IMR-90 (cell line): ENCODE data around the gene LAP3. TPM values are rescaled to one million over a fixed set of nuclear protein-coding genes. Genes with fewer than 3 reads are reported as not detected.

Experiments used
- ATAC-seq: fragments of 200-7000 bp; cut with Tn5 transposase; 2 replicates; pipeline ENCODE4 v1.9.1; 2020; ENCODE audit warnings: low read depth, mild to moderate bottlenecking, moderate library complexity
- BruUV-seq: library from RNA; stranded (reverse); fragments of 400-500 nt; replicated peaks from 2 replicates; lab custom pipeline; 2021; lab: Mats Ljungman, UMichigan
- CTCF ChIA-PET: fragments of 300-600 bp; formaldehyde crosslinking; extraction: SDS; loops from one replicate; lab custom pipeline; 2021; ENCODE audit warnings: antibody characterized with exemption; lab: Yijun Ruan, JAX
- POLR2A ChIA-PET: fragments of 300-600 bp; sonication (Branson Sonifier 250); formaldehyde crosslinking; loops from one replicate; lab custom pipeline; 2022; ENCODE audit warnings: antibody characterized with exemption; ENCODE audit not compliant: unreplicated experiment; lab: Charles Lee
- DNase-seq: peaks from one replicate; pipeline ENCODE4 v3.0.0; 2013
- H2AFZ ChIP-seq: replicated peaks from 2 replicates; pipeline ENCODE3; 2013; ENCODE audit warnings: low read length, mild to moderate bottlenecking; ENCODE audit not compliant: poor library complexity
- H2AK5ac ChIP-seq: 2 replicates; pipeline ENCODE4 v1.6.1; 2013; ENCODE audit warnings: low read depth, low read length, inconsistent platforms
- H2AK9ac ChIP-seq: replicated peaks from 2 replicates; pipeline ENCODE3; 2013; ENCODE audit warnings: mild to moderate bottlenecking, low read depth, low read length, moderate library complexity; ENCODE audit not compliant: poor library complexity
- H2BK120ac ChIP-seq: 2 replicates; pipeline ENCODE4 v1.6.1; 2013; ENCODE audit warnings: low read depth, low read length, inconsistent platforms
- H2BK15ac ChIP-seq: 3 replicates; pipeline ENCODE4 v1.6.1; 2013; ENCODE audit warnings: low read depth, low read length, inconsistent platforms
- H2BK20ac ChIP-seq: 2 replicates; pipeline ENCODE4 v1.6.1; 2013; ENCODE audit warnings: low read depth, mild to moderate bottlenecking, inconsistent platforms, low read length, moderate library complexity
- H2BK5ac ChIP-seq: 2 replicates; pipeline ENCODE4 v1.6.1; 2013; ENCODE audit warnings: mild to moderate bottlenecking, low read depth, low read length, inconsistent platforms; ENCODE audit not compliant: poor library complexity, severe bottlenecking
- H3K14ac ChIP-seq: replicated peaks from 2 replicates; pipeline ENCODE4 v1.6.1; 2013; ENCODE audit warnings: low read depth, low read length, inconsistent platforms
- H3K18ac ChIP-seq: 2 replicates; pipeline ENCODE4 v1.6.1; 2013; ENCODE audit warnings: low read depth, low read length, control low read depth
- H3K23ac ChIP-seq: 2 replicates; pipeline ENCODE4 v1.6.1; 2013; ENCODE audit warnings: low read depth, low read length, inconsistent platforms
- H3K27ac ChIP-seq: 2 replicates; pipeline ENCODE4 v1.5.1; 2013; ENCODE audit warnings: mild to moderate bottlenecking, control low read depth, low read length; ENCODE audit not compliant: insufficient read depth
- H3K27me3 ChIP-seq: 2 replicates; pipeline ENCODE4 v1.6.1; 2013; ENCODE audit warnings: low read length; ENCODE audit not compliant: control insufficient read depth, insufficient read depth
- H3K36me3 ChIP-seq: 2 replicates; pipeline ENCODE4 v1.6.1; 2013; ENCODE audit warnings: low read length, mixed read lengths; ENCODE audit not compliant: control insufficient read depth, insufficient read depth
- H3K4ac ChIP-seq: 2 replicates; pipeline ENCODE4 v1.6.1; 2013; ENCODE audit warnings: low read depth, low read length, inconsistent platforms
- H3K4me1 ChIP-seq: 2 replicates; pipeline ENCODE4 v1.6.1; 2013; ENCODE audit warnings: low read length, mixed read lengths; ENCODE audit not compliant: control insufficient read depth, insufficient read depth
- H3K4me2 ChIP-seq: 2 replicates; pipeline ENCODE4 v1.6.1; 2013; ENCODE audit warnings: low read depth, mild to moderate bottlenecking, control low read depth, low read length, moderate library complexity
- H3K4me3 ChIP-seq: 2 replicates; pipeline ENCODE4 v1.5.1; 2013; ENCODE audit warnings: low read depth, mild to moderate bottlenecking, control low read depth, low read length, moderate library complexity; ENCODE audit not compliant: insufficient read depth
- H3K56ac ChIP-seq: 2 replicates; pipeline ENCODE4 v1.6.1; 2013; ENCODE audit warnings: low read length, inconsistent platforms; ENCODE audit not compliant: insufficient read depth; ENCODE audit errors: extremely low read depth
- H3K79me1 ChIP-seq, 2 experiments: 2 replicates each; pipeline ENCODE4 v1.6.1; 2013; ENCODE audit warnings: low read length in 2 of 2, inconsistent platforms in 1 of 2, low read depth in 1 of 2
- H3K9ac ChIP-seq: 2 replicates; pipeline ENCODE4 v1.6.1; 2013; ENCODE audit warnings: low read depth, low read length, control low read depth
- H3K9me1 ChIP-seq: 2 replicates; pipeline ENCODE4 v1.6.1; 2013; ENCODE audit warnings: low read length, inconsistent platforms; ENCODE audit not compliant: insufficient read depth
- H3K9me3 ChIP-seq: 2 replicates; pipeline ENCODE4 v1.6.1; 2013; ENCODE audit warnings: low read length; ENCODE audit not compliant: control insufficient read depth, insufficient read depth
- H4K20me1 ChIP-seq: 2 replicates; pipeline ENCODE4 v1.6.1; 2013; ENCODE audit warnings: low read length, inconsistent platforms; ENCODE audit not compliant: insufficient read depth
- H4K5ac ChIP-seq: 2 replicates; pipeline ENCODE4 v1.6.1; 2013; ENCODE audit warnings: mild to moderate bottlenecking, low read depth, low read length, control low read depth
- H4K8ac ChIP-seq, 2 experiments: 2 replicates each; pipeline ENCODE4 v1.6.1; 2013; ENCODE audit warnings: low read depth in 2 of 2, low read length in 2 of 2, control low read depth in 1 of 2, inconsistent platforms in 1 of 2
- H4K91ac ChIP-seq: 2 replicates; pipeline ENCODE4 v1.6.1; 2013; ENCODE audit warnings: low read depth, low read length, inconsistent platforms; ENCODE audit not compliant: insufficient read depth
- BHLHE40 ChIP-seq: fragments of 150-350 bp; IDR thresholded peaks from 2 replicates; pipeline ENCODE4 v1.6.1; 2016; ENCODE audit warnings: mild to moderate bottlenecking, low read depth, low read length
- CEBPB ChIP-seq: IDR thresholded peaks from 2 replicates; pipeline ENCODE4 v1.6.1; 2012; ENCODE audit warnings: low read depth, low read length, improper control_type of control experiment
- CHD1 ChIP-seq: IDR thresholded peaks from 2 replicates; pipeline ENCODE4 v1.6.1; 2012; ENCODE audit warnings: low read depth, low read length, improper control_type of control experiment
- ELK1 ChIP-seq: fragments of 150-350 bp; IDR thresholded peaks from 2 replicates; pipeline ENCODE4 v1.6.1; 2016; ENCODE audit warnings: low read depth, mild to moderate bottlenecking, low read length, moderate library complexity, borderline replicate concordance
- FOS ChIP-seq: fragments of 150-350 bp; IDR thresholded peaks from 2 replicates; pipeline ENCODE4 v1.6.1; 2016; ENCODE audit warnings: low read depth, low read length
- MAFK ChIP-seq: IDR thresholded peaks from 2 replicates; pipeline ENCODE4 v1.6.1; 2012; ENCODE audit warnings: low read depth, low read length, improper control_type of control experiment
- MAZ ChIP-seq: IDR thresholded peaks from 2 replicates; pipeline ENCODE4 v1.6.1; 2012; ENCODE audit warnings: low read depth, mild to moderate bottlenecking, low read length, improper control_type of control experiment, moderate library complexity, borderline replicate concordance
- MXI1 ChIP-seq: IDR thresholded peaks from 2 replicates; pipeline ENCODE4 v1.6.1; 2012; ENCODE audit warnings: low read depth, mild to moderate bottlenecking, low read length, moderate library complexity, borderline replicate concordance
- NFE2L2 ChIP-seq: fragments of 150-350 bp; IDR thresholded peaks from 2 replicates; pipeline ENCODE4 v1.6.1; 2016; ENCODE audit warnings: low read depth, mild to moderate bottlenecking, low read length
- POLR2A ChIP-seq: IDR thresholded peaks from 2 replicates; pipeline ENCODE4 v1.6.1; 2012; ENCODE audit warnings: mild to moderate bottlenecking, low read depth, low read length
- RAD21 ChIP-seq: IDR thresholded peaks from 2 replicates; pipeline ENCODE4 v1.6.1; 2012; ENCODE audit warnings: low read length, improper control_type of control experiment
- RCOR1 ChIP-seq: IDR thresholded peaks from 2 replicates; pipeline ENCODE4 v1.6.1; 2012; ENCODE audit warnings: mild to moderate bottlenecking, low read length, improper control_type of control experiment; ENCODE audit not compliant: insufficient replicate concordance
- RFX5 ChIP-seq: IDR thresholded peaks from 2 replicates; pipeline ENCODE4 v1.8.0; 2012; ENCODE audit warnings: low read depth, mild to moderate bottlenecking, low read length, moderate library complexity
- SMC3 ChIP-seq: fragments of 150-350 bp; IDR thresholded peaks from 2 replicates; pipeline ENCODE4 v1.6.1; 2016; ENCODE audit warnings: low read depth, mild to moderate bottlenecking, antibody characterized with exemption, low read length, moderate library complexity
- WGBS, 2 experiments: methylation state at CpG; one replicate each; pipeline versions ENCODE4 v1.1.5 to v1.1.7; 2013; ENCODE audit warnings: missing lambda C conversion rate in 2 of 2; ENCODE audit not compliant: insufficient read length in 1 of 2; ENCODE audit errors: extremely low coverage in 2 of 2; 5-methylcytosine and 5-hydroxymethylcytosine counted together
- dilution Hi-C: fragments of 300-500 bp; cut with HindIII; formaldehyde crosslinking; loops from one replicate; pipeline ENCODE4 v1.14.3; 2018; ENCODE audit warnings: low sequenced_read_pairs; ENCODE audit not compliant: unreplicated experiment
- in situ Hi-C: fragments of 300-500 bp; cut with MboI; formaldehyde crosslinking; loops from 3 replicates; pipeline ENCODE4 v1.14.3; 2019; ENCODE audit warnings: low sequenced_read_pairs, inconsistent platforms, mixed read lengths
- intact Hi-C: fragments of 100-400 bp; cut with micrococcal nuclease; formaldehyde crosslinking; loops from 2 replicates; pipeline ENCODE4 v1.10.0; 2022
- polyA plus RNA-seq, 3 experiments: library from polyadenylated mRNA; depleted of rRNA; stranded (reverse); fragments of >200 nt; gene quantifications; 2 replicates each; pipeline ENCODE4 v1.2.3, GENCODE V29; 2012; ENCODE audit warnings: low replicate concordance in 1 of 3
- total RNA-seq: library from RNA; depleted of rRNA; stranded (reverse); fragments of >200 nt; gene quantifications from 2 replicates; pipeline ENCODE4 v1.2.3, GENCODE V29; 2012
- TF ChIP-seq, protein P1 (sequence below): conservative IDR thresholded peaks from 2 replicates; pipeline ENCODE4 v1.5.1; 2012; ENCODE audit warnings: mild to moderate bottlenecking, low read depth, low read length, improper control_type of control experiment
- TF ChIP-seq, protein P2 (sequence below): fragments of 150-350 bp; IDR thresholded peaks from 2 replicates; pipeline ENCODE4 v1.6.1; 2017; ENCODE audit warnings: mild to moderate bottlenecking, antibody characterized with exemption, low read length, low read depth

The LAP3 gene
- total and polyA plus RNA-seq, 2 of the 4 experiments (the other 2 are of a cell fraction): 57.9 to 91.6 TPM

- ChIA-PET CTCF (no interaction called here), POLR2A (no interaction called here)
- H3K4ac ChIP-seq: no peak overlapping the region
- peaks cover 12% of the 10 kb centered on the region for H3K27me3 ChIP-seq
- no peak overlapping the region for H2AK5ac ChIP-seq
- no peak overlapping the region for H2BK15ac ChIP-seq
- H3K14ac ChIP-seq: no peak overlapping the region
- H2BK5ac ChIP-seq: no peak overlapping the region
- intact Hi-C loops: no loop called here
- no peak overlapping the region for H3K56ac ChIP-seq
- no peak overlapping the region for H3K9ac ChIP-seq
- no peak overlapping the region for H3K27ac ChIP-seq
- H3K9me1 ChIP-seq: no peaks in the 10 kb centered on the region
- H4K5ac ChIP-seq: no peak overlapping the region
- no peak overlapping the region for H4K8ac ChIP-seq
- no peak overlapping the region for H2BK120ac ChIP-seq
- H2AK9ac ChIP-seq: no peak overlapping the region
- dilution Hi-C loops: no loop called here
- 71% methylated on average over 3 of the region's 4 CpGs; no CpG with 5 or more reads in 1 of the 2 experiments for WGBS, 2 experiments
- in situ Hi-C loops: no loop called here
- no peak overlapping the region for H3K4me2 ChIP-seq
- H3K4me3 ChIP-seq: no peak overlapping the region
- H3K4me1 ChIP-seq: no peaks in the 10 kb centered on the region
- ATAC-seq (no peak), DNase-seq (no peak)
- H4K20me1 ChIP-seq: no peaks in the 10 kb centered on the region
- no peaks in the 10 kb centered on the region for H3K79me1 ChIP-seq
- H4K91ac ChIP-seq: no peak overlapping the region
- H3K18ac ChIP-seq: no peak overlapping the region
- TF ChIP-seq NFE2L2 (no peak), MXI1 (no peak), MAZ (no peak), MAFK (no peak), SMC3 (no peak), POLR2A (no peak), RAD21 (no peak), RFX5 (no peak), BHLHE40 (no peak), ELK1 (no peak), FOS (no peak), RCOR1 (no peak), CHD1 (no peak), CEBPB (no peak)
- TF ChIP-seq, protein P1, sequence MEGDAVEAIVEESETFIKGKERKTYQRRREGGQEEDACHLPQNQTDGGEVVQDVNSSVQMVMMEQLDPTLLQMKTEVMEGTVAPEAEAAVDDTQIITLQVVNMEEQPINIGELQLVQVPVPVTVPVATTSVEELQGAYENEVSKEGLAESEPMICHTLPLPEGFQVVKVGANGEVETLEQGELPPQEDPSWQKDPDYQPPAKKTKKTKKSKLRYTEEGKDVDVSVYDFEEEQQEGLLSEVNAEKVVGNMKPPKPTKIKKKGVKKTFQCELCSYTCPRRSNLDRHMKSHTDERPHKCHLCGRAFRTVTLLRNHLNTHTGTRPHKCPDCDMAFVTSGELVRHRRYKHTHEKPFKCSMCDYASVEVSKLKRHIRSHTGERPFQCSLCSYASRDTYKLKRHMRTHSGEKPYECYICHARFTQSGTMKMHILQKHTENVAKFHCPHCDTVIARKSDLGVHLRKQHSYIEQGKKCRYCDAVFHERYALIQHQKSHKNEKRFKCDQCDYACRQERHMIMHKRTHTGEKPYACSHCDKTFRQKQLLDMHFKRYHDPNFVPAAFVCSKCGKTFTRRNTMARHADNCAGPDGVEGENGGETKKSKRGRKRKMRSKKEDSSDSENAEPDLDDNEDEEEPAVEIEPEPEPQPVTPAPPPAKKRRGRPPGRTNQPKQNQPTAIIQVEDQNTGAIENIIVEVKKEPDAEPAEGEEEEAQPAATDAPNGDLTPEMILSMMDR: no peak
- TF ChIP-seq, protein P2, sequence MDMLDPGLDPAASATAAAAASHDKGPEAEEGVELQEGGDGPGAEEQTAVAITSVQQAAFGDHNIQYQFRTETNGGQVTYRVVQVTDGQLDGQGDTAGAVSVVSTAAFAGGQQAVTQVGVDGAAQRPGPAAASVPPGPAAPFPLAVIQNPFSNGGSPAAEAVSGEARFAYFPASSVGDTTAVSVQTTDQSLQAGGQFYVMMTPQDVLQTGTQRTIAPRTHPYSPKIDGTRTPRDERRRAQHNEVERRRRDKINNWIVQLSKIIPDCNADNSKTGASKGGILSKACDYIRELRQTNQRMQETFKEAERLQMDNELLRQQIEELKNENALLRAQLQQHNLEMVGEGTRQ: no peak
- H3K9me3 ChIP-seq: no peaks in the 10 kb centered on the region
- H3K36me3 ChIP-seq: no peaks in the 10 kb centered on the region
- H3K23ac ChIP-seq: no peak overlapping the region
- no TSS peak for BruUV-seq
- no peak overlapping the region for H2BK20ac ChIP-seq
- no peak overlapping the region for H2AFZ ChIP-seq
Measured at GRCh38 chr4:17554568-17554967, 22.4 kb upstream of the LAP3 start.
